Keratinocyte (primary cell): ENCODE data around the gene DNTTIP2. TPM values are rescaled to one million over a fixed set of nuclear protein-coding genes. Genes with fewer than 3 reads are reported as not detected.

Experiments used
- DNase-seq: peaks from one replicate; pipeline ENCODE4 v3.0.0-alpha.2; 2011; ENCODE audit warnings: low read depth, missing footprints, low spot score
- FAIRE-seq: peaks from 2 replicates; lab custom pipeline; 2011; peaks lifted over from hg19 to GRCh38; lab: Jason Lieb, UNC
- H2AFZ ChIP-seq: 2 replicates; pipeline ENCODE4 v1.6.0; 2012; ENCODE audit warnings: low read length, control low read depth, inconsistent platforms; ENCODE audit not compliant: control insufficient read depth
- H3K27ac ChIP-seq: 2 replicates; pipeline ENCODE4 v1.5.1; 2011; ENCODE audit warnings: low read length; ENCODE audit not compliant: control insufficient read depth, insufficient read depth
- H3K27me3 ChIP-seq: 3 replicates; pipeline ENCODE4 v1.6.0; 2011; ENCODE audit warnings: low read length; ENCODE audit not compliant: control insufficient read depth, insufficient read depth; ENCODE audit errors: extremely low read depth
- H3K36me3 ChIP-seq, 2 experiments: 2 replicates in 1 of 2; 3 replicates in 1 of 2; pipeline ENCODE4 v1.5.1; 2011; ENCODE audit warnings: low read length in 2 of 2, mild to moderate bottlenecking in 1 of 2; ENCODE audit not compliant: control insufficient read depth in 2 of 2, insufficient read depth in 2 of 2; ENCODE audit errors: extremely low read depth in 1 of 2
- H3K4me1 ChIP-seq: 3 replicates; pipeline ENCODE4 v1.5.1; 2011; ENCODE audit warnings: low read length; ENCODE audit not compliant: control insufficient read depth, insufficient read depth; ENCODE audit errors: extremely low read depth
- H3K4me2 ChIP-seq: 3 replicates; pipeline ENCODE4 v1.6.0; 2011; ENCODE audit warnings: low read depth, low read length; ENCODE audit not compliant: control insufficient read depth, insufficient read depth; ENCODE audit errors: extremely low read depth
- H3K4me3 ChIP-seq, 3 experiments: fragments of 200-600 bp in 1 of 3; sonication (generic) in 1 of 3; 2 replicates in 2 of 3; 3 replicates in 1 of 3; pipeline ENCODE4 v1.5.1; 2011 to 2016; ENCODE audit warnings: low read length in 3 of 3, mild to moderate bottlenecking in 3 of 3, control low read depth in 2 of 3, inconsistent platforms in 1 of 3, low read depth in 1 of 3, mixed read lengths in 1 of 3, mixed run types in 1 of 3, moderate library complexity in 1 of 3; ENCODE audit not compliant: control insufficient read depth in 2 of 3, insufficient read depth in 2 of 3; ENCODE audit errors: extremely low read depth in 1 of 3
- H3K79me2 ChIP-seq: 2 replicates; pipeline ENCODE4 v1.6.0; 2012; ENCODE audit warnings: low read length; ENCODE audit not compliant: control insufficient read depth, insufficient read depth
- H3K9ac ChIP-seq: 3 replicates; pipeline ENCODE4 v1.6.0; 2011; ENCODE audit warnings: low read length; ENCODE audit not compliant: control insufficient read depth, insufficient read depth; ENCODE audit errors: extremely low read depth
- H3K9me1 ChIP-seq: 3 replicates; pipeline ENCODE4 v1.6.0; 2011; ENCODE audit warnings: low read length; ENCODE audit not compliant: control insufficient read depth, insufficient read depth; ENCODE audit errors: extremely low read depth
- H3K9me3 ChIP-seq: 2 replicates; pipeline ENCODE4 v1.5.1; 2012; ENCODE audit warnings: low read depth, low read length; ENCODE audit not compliant: control insufficient read depth
- H4K20me1 ChIP-seq: 3 replicates; pipeline ENCODE4 v1.6.0; 2011; ENCODE audit warnings: low read length; ENCODE audit not compliant: control insufficient read depth, insufficient read depth; ENCODE audit errors: extremely low read depth
- EZH2 ChIP-seq: IDR thresholded peaks from one replicate; pipeline ENCODE4 v1.6.1; 2012; ENCODE audit warnings: inconsistent platforms, mild to moderate bottlenecking, low read length, moderate library complexity
- dilution Hi-C: fragments of 300-500 bp; cut with MboI; formaldehyde crosslinking; loops from one replicate; pipeline ENCODE4 v1.7.0; 2020; ENCODE audit warnings: low sequenced_read_pairs; ENCODE audit not compliant: extremely low pct_ligation_motif_present
- polyA plus RNA-seq, 5 experiments: library from polyadenylated mRNA; depleted of rRNA in 3 of 5; stranded (reverse) in 3 of 5; stranded (forward) in 1 of 5; unstranded in 1 of 5; fragments of >200 nt; gene quantifications; 1 replicate in 1 of 5; 2 replicates in 3 of 5; 3 replicates in 1 of 5; pipeline versions ENCODE4 v1.2.1 to v1.2.3, GENCODE V29; 2011 to 2012; ENCODE audit warnings: missing spikeins in 2 of 5, low read depth in 1 of 5, low replicate concordance in 1 of 5
- TF ChIP-seq, protein P1 (sequence below), 3 experiments: IDR thresholded peaks in 1 of 3; conservative IDR thresholded peaks in 1 of 3; optimal IDR thresholded peaks in 1 of 3; 2 replicates in 2 of 3; 3 replicates in 1 of 3; pipeline versions ENCODE3 to v1.5.1; 2011; ENCODE audit warnings: low read length in 3 of 3, mild to moderate bottlenecking in 3 of 3, moderate library complexity in 2 of 3, control low read depth in 1 of 3, inconsistent platforms in 1 of 3; ENCODE audit not compliant: insufficient read depth in 2 of 3; ENCODE audit errors: extremely low read depth in 1 of 3

Gene DNTTIP2
- polyA plus RNA-seq, 1 donor (not counting 4 experiments of a cell fraction or from before 2014, with no cell fraction given), result 46.2 TPM

DNA sequence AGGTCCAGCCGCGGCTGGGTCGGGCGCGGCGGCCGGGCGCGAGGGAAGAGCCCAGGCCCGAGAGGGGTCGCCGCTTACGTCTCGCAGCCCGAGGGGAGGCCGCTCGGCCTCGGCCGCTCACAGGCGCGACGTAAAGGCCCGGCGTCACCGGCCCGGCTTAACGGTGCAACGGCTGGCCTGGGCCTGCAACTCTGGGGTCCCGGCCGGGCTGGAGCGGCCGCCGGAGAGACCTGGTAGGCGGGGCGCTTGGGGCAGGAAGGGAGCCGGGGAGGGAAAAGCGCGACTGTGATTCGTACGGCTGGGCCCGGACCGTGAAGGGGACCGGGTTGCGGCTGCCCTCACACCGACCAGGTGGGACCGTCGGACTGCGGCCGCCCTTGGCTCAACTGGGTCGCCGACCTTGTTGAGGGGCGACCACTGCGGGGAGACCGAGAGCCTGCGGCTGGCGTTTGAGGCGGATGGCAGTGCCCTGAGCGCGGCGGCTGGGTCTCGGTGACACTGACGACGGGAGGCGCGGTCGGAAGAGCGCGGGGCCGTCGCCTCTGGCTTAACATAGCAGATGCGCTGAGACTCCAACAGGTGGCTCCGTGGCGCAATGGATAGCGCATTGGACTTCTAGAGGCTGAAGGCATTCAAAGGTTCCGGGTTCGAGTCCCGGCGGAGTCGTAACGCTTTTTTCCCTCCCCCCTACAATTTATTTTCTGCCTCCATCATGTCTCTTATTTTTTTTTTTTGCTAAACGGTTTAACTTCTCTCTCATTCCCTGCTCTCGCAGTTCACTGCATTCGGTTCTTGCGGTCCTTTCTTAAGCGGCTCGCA lies 31.8 kb downstream of the DNTTIP2 start:
- Histone ChIP-seq H2AFZ (peak overlapping the region; percentile 98), H4K20me1 (no peaks in the 10 kb centered on the region), H3K4me3 (peak overlapping the region; percentile 69 to 84 (median 71)), H3K79me2 (no peaks in the 10 kb centered on the region), H3K4me1 (peaks cover 17% of the 10 kb centered on the region), H3K36me3 (no peaks in the 10 kb centered on the region), H3K9ac (peak overlapping the region; percentile 81), H3K9me3 (no peaks in the 10 kb centered on the region), H3K27me3 (no peaks in the 10 kb centered on the region), H3K4me2 (peak overlapping the region; percentile 89), H3K27ac (peak overlapping the region; percentile 91), H3K9me1 (peaks cover 2% of the 10 kb centered on the region)
- FAIRE-seq (no peak), DNase-seq (no peak)
- dilution Hi-C loops, result no loop called here
- TF ChIP-seq EZH2, result no peak
- TF ChIP-seq, protein P1, sequence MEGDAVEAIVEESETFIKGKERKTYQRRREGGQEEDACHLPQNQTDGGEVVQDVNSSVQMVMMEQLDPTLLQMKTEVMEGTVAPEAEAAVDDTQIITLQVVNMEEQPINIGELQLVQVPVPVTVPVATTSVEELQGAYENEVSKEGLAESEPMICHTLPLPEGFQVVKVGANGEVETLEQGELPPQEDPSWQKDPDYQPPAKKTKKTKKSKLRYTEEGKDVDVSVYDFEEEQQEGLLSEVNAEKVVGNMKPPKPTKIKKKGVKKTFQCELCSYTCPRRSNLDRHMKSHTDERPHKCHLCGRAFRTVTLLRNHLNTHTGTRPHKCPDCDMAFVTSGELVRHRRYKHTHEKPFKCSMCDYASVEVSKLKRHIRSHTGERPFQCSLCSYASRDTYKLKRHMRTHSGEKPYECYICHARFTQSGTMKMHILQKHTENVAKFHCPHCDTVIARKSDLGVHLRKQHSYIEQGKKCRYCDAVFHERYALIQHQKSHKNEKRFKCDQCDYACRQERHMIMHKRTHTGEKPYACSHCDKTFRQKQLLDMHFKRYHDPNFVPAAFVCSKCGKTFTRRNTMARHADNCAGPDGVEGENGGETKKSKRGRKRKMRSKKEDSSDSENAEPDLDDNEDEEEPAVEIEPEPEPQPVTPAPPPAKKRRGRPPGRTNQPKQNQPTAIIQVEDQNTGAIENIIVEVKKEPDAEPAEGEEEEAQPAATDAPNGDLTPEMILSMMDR (optimal IDR thresholded peaks at IDR 0.05 in 1 of 3, IDR thresholded peaks at IDR 0.05 in 1 of 3, conservative IDR thresholded peaks at IDR 0.05 in 1 of 3; ENCODE audit: extremely low read depth in 1 of 3, insufficient read depth in 2 of 3, low read length in 3 of 3), result no peak

DNA sequence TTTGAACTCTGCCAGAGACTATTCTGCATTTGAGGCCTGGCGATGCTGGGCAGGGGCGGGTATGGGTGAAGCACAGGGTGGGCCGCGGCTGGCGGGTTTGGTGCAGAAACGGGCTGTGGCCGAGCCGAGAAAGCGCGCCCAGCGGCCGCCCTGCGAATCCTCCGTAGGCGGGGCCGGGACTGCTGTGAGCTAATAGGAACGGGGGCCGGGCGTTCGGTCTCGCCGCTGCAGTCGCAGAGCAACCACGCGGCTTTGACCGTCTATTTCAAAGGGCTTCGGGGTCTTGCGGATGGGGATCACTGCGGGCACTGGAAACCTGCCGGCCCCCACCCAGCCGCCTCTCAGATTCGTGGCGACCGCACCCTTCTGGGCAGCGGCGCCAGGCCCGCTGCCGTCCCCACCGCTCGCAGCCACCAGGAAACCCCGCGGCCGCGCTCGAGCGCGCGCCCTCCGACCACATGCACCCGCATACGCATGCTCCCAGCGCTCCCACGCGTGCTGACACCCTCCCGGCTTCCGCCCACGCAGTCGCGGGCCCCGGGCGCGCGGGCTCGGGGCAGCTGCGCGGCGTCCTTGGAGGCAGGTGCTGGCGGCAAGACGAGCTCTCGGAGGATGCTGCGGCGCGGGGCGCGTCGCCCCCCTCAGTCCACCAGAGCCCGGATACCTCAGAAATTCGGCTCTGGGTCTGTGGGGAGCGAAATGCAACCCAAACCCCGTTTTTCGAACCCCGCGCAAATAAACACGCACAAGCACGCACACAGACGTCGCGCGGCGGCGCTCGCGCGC lies 32.6 kb downstream of the DNTTIP2 start:
- Histone ChIP-seq H3K27ac (peak overlapping the region; percentile 91), H2AFZ (peak overlapping the region; percentile 72), H4K20me1 (no peaks in the 10 kb centered on the region), H3K9me1 (peaks cover 2% of the 10 kb centered on the region), H3K9ac (peak overlapping the region; percentile 81), H3K9me3 (no peaks in the 10 kb centered on the region), H3K4me3 (peak overlapping the region; percentile 69 to 84 (median 71)), H3K27me3 (no peaks in the 10 kb centered on the region), H3K4me2 (peak overlapping the region; percentile 89), H3K4me1 (peaks cover 17% of the 10 kb centered on the region), H3K79me2 (no peaks in the 10 kb centered on the region), H3K36me3 (no peaks in the 10 kb centered on the region)
- no peak for TF ChIP-seq EZH2
- TF ChIP-seq, protein P1 (optimal IDR thresholded peaks at IDR 0.05 in 1 of 3, IDR thresholded peaks at IDR 0.05 in 1 of 3, conservative IDR thresholded peaks at IDR 0.05 in 1 of 3; ENCODE audit: extremely low read depth in 1 of 3, insufficient read depth in 2 of 3, low read length in 3 of 3), result peak in 2 of 3 experiments; percentile 34 to 57
- FAIRE-seq, result no peak
- no peak for DNase-seq
- dilution Hi-C loops, result no loop called here
